Measurements from ENCODE around the gene CRIP2. TPM values are rescaled to one million over a fixed set of nuclear protein-coding genes. Genes with fewer than 3 reads are reported as not detected.

The CRIP2 gene
- total and polyA plus RNA-seq, 2 of the 13 experiments (the other 11 are each of a cell fraction or from before 2014, with no cell fraction given) = 31.6 to 37.9 TPM

- H3K27ac ChIP-seq (ENCODE audit: extremely low read length, insufficient read depth, low read length) = no peak overlapping the region
- in situ Hi-C loops (cut with HindIII; ENCODE audit: extremely low pct_ligation_motif_present, low pct_unique_long_range_greater_than_20kb) (no loop called here), intact Hi-C loops (cut with micrococcal nuclease; ENCODE audit: unreplicated experiment) (no loop called here)
- no peaks in the 10 kb centered on the region for H3K9me3 ChIP-seq (ENCODE audit: low read length)
- 98% methylated on average over 30 of the region's 54 CpGs for WGBS (ENCODE audit: low lambda C conversion rate)
- ChIA-PET CTCF (ENCODE audit: low intra/inter-chr PET ratio, low total read pairs) (no interaction called here), POLR2A (no interaction called here)
- TF ChIP-seq ATF6 (CRISPR knock-in tag; conservative IDR thresholded peaks at IDR 0.05) = no peak
- TF ChIP-seq AGO2 (optimal IDR thresholded peaks at IDR 0.05; ENCODE audit: low read depth, low read length) = peak; percentile 67
- H3K79me2 ChIP-seq (ENCODE audit: insufficient read depth, low read length) = no peaks in the 10 kb centered on the region
- H3K9ac ChIP-seq (ENCODE audit: insufficient read depth, low read depth, low read length) = no peak overlapping the region
- H4K20me1 ChIP-seq (ENCODE audit: insufficient read depth, low read length) = 0 out of 2 replicates have a peak, but pooled peaks cover 2% of the 10 kb centered on the region
- DNase-seq (ENCODE audit: low spot score) = no peak
- H3K4me3 ChIP-seq (replicated peaks in 1 of 3; ENCODE audit: insufficient read depth in 1 of 3, low read depth in 2 of 3, low read length in 3 of 3) = no peak overlapping the region
- no peak for FAIRE-seq
- peaks cover 7 to 13% of the 10 kb centered on the region in 2 experiments; a peak in 4 of 5 replicates for H3K36me3 ChIP-seq (replicated peaks in 1 of 2; ENCODE audit: control insufficient read depth in 1 of 2, insufficient read depth in 2 of 2, low read length in 2 of 2)
- ATAC-seq = no peak
- no TSS peak for BruUV-seq (replicated peaks)
- no peak overlapping the region for H2AFZ ChIP-seq (ENCODE audit: low read length)
- H3K27me3 ChIP-seq (ENCODE audit: control insufficient read depth in 1 of 2, insufficient read depth in 2 of 2, low read length in 2 of 2) = peaks cover 0 to 4% of the 10 kb centered on the region in 2 experiments; a peak in 2 of 5 replicates
- H3K4me2 ChIP-seq (ENCODE audit: low read depth, low read length) = no peak overlapping the region
- peaks cover 13% of the 10 kb centered on the region for H3K4me1 ChIP-seq (ENCODE audit: insufficient read depth, low read length)
Observed at GRCh38 chr14:105469456-105470349, 4.9 kb upstream of the CRIP2 start.

All from HepG2 (cell line).